Renal pelvis (tissue), 4 donors: ENCODE measurements around the gene TEX10. TPM values are rescaled to one million over a fixed set of nuclear protein-coding genes. Genes with fewer than 3 reads are reported as not detected.

Experiments used
- DNase-seq: peaks from one replicate; pipeline ENCODE4 v3.0.0-alpha.2; 2013
- polyA plus RNA-seq, 3 donors: library from polyadenylated mRNA; unstranded; fragments of 120-200 nt; gene quantifications; one replicate each; pipeline ENCODE4 v1.2.1, GENCODE V29; 2013; ENCODE audit not compliant: insufficient read length in 3 of 3

The TEX10 gene
- polyA plus RNA-seq, 3 donors, result 38.3 to 45.8 (median 40.9) TPM

- no peak for DNase-seq
These were observed 62.0 kb downstream of the TEX10 start for GRCh38 chr9:100290714-100291113.

- DNase-seq, result no peak
These were observed 65.6 kb downstream of the TEX10 start for GRCh38 chr9:100287186-100287585.

GRCh38 chr9:100286257-100286656 is 66.5 kb downstream of the TEX10 start:
- no peak for DNase-seq

GRCh38 chr9:100285601-100286000 is 67.1 kb downstream of the TEX10 start:
- no peak for DNase-seq

- no peak for DNase-seq
These were observed 67.7 kb downstream of the TEX10 start for GRCh38 chr9:100285080-100285479.

- no peak for DNase-seq
These were observed 68.5 kb downstream of the TEX10 start for GRCh38 chr9:100284247-100284646.

GRCh38 chr9:100282388-100282719 is 70.4 kb downstream of the TEX10 start:
- no peak for DNase-seq

GRCh38 chr9:100281676-100282387 is 70.9 kb downstream of the TEX10 start:
- no peak for DNase-seq

GRCh38 chr9:100281066-100281465 is 71.7 kb downstream of the TEX10 start:
- no peak for DNase-seq

- DNase-seq, result no peak
These were observed 75.4 kb downstream of the TEX10 start for GRCh38 chr9:100277166-100277979.

GRCh38 chr9:100269656-100270055 is 83.1 kb downstream of the TEX10 start:
- DNase-seq, result no peak

- no peak for DNase-seq
These were observed 84.5 kb downstream of the TEX10 start for GRCh38 chr9:100268271-100268670.

- DNase-seq, result no peak
These were observed 85.5 kb downstream of the TEX10 start for GRCh38 chr9:100267211-100267610.

Other genes starting within 250 kb of the TEX10 start
- 10 to 100 TPM; 19.4 to 22.2 (median 21.7) TPM for gene MSANTD3, start 74.2 kb upstream of the TEX10 start, polyA plus RNA-seq
- gene TMEFF1, start 120.2 kb upstream of the TEX10 start, polyA plus RNA-seq, result 10 to 100 TPM in 1 of 3 donors, 1 to 10 TPM in 2; 4.4 to 11.9 (median 8.5) TPM
- 1 to 10 TPM; 2.9 to 5.8 (median 3.9) TPM for gene CAVIN4, start 225.1 kb upstream of the TEX10 start, polyA plus RNA-seq